Kidney epithelial cell (primary cell): ENCODE results near the gene ATL2. TPM values are rescaled to one million over a fixed set of nuclear protein-coding genes. Genes with fewer than 3 reads are reported as not detected.

Experiments
- DNase-seq: peaks from one replicate; pipeline ENCODE4 v3.0.0-alpha.2; 2010; ENCODE audit warnings: low read depth
- H3K27me3 ChIP-seq: 2 replicates; pipeline ENCODE4 v1.6.0; 2011; ENCODE audit warnings: low read length; ENCODE audit not compliant: control insufficient read depth, insufficient read depth
- H3K36me3 ChIP-seq: 2 replicates; pipeline ENCODE4 v1.5.1; 2011; ENCODE audit warnings: low read length; ENCODE audit not compliant: control insufficient read depth, insufficient read depth
- H3K4me3 ChIP-seq: 2 replicates; pipeline ENCODE4 v1.5.1; 2011; ENCODE audit warnings: low read depth, mild to moderate bottlenecking, control low read depth, low read length
- total RNA-seq: library from RNA; depleted of rRNA; stranded (reverse); fragments of >200 nt; gene quantifications from 2 replicates; pipeline ENCODE4 v1.2.3, GENCODE V29; 2015
- TF ChIP-seq, protein P1 (sequence below): IDR thresholded peaks from 2 replicates; pipeline ENCODE4 v1.5.1; 2011; ENCODE audit warnings: mild to moderate bottlenecking, moderate library complexity, low read length, control low read depth, inconsistent platforms; ENCODE audit not compliant: insufficient read depth, poor library complexity, severe bottlenecking

The ATL2 gene
- total RNA-seq, 1 donor from 2014 or later = 65.8 TPM

- Histone ChIP-seq H3K36me3 (no peaks in the 10 kb centered on the region), H3K27me3 (no peaks in the 10 kb centered on the region), H3K4me3 (no peak overlapping the region)
- DNase-seq = no peak
- TF ChIP-seq, protein P1, sequence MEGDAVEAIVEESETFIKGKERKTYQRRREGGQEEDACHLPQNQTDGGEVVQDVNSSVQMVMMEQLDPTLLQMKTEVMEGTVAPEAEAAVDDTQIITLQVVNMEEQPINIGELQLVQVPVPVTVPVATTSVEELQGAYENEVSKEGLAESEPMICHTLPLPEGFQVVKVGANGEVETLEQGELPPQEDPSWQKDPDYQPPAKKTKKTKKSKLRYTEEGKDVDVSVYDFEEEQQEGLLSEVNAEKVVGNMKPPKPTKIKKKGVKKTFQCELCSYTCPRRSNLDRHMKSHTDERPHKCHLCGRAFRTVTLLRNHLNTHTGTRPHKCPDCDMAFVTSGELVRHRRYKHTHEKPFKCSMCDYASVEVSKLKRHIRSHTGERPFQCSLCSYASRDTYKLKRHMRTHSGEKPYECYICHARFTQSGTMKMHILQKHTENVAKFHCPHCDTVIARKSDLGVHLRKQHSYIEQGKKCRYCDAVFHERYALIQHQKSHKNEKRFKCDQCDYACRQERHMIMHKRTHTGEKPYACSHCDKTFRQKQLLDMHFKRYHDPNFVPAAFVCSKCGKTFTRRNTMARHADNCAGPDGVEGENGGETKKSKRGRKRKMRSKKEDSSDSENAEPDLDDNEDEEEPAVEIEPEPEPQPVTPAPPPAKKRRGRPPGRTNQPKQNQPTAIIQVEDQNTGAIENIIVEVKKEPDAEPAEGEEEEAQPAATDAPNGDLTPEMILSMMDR = no peak
Measured at GRCh38 chr2:38296197-38296780, 80.8 kb downstream of the ATL2 start.

- Histone ChIP-seq H3K4me3 (no peak overlapping the region), H3K36me3 (no peaks in the 10 kb centered on the region), H3K27me3 (no peaks in the 10 kb centered on the region)
- TF ChIP-seq, protein P1 = no peak
- no peak for DNase-seq
Measured at GRCh38 chr2:38294597-38294996, 82.5 kb downstream of the ATL2 start.

DNA sequence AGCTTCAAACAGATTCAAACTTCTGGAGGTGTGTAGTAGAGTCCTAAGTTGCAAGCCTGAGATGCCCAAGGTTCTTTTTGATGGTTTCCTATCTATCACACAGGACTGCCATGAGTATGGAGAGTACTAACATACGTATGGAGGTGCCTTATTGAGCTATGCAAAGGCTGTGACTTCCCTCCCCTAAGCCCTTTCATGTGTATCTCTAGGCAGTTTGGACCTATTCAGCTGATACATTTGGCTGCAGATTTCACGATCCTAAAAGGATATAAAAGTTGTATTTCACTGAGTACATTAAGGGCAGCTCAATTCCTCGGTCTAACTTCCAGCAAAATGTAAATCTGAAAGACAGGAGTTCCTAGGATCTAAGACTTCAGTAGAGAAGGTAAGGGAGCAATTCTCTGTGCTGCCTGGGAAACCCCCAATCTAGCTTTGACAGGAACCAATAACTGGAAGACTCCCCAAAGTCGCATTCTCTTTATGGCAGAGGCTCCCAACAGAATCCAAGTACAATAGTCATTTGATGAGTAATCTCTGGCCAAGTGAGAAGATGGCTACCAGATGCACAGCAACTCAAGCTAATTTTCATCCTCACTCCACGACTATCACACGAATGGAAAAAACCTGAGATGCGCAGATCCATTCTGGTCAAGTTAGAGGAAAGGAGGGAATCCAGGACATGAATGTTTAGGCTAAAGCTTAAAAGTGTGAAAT, 83.8 kb downstream of the ATL2 start:
- H3K27me3 ChIP-seq = no peaks in the 10 kb centered on the region
- TF ChIP-seq, protein P1 = no peak
- no peak for DNase-seq

GRCh38 chr2:38290332-38290731, 86.7 kb downstream of the ATL2 start:
- Histone ChIP-seq H3K36me3 (no peaks in the 10 kb centered on the region), H3K27me3 (no peaks in the 10 kb centered on the region), H3K4me3 (no peak overlapping the region)
- TF ChIP-seq, protein P1 = no peak
- DNase-seq = no peak

More for the DNA sequence above, 83.8 kb downstream of the ATL2 start:
- Histone ChIP-seq H3K4me3 (no peak overlapping the region), H3K36me3 (no peaks in the 10 kb centered on the region)

GRCh38 chr2:38284971-38285370, 92.1 kb downstream of the ATL2 start:
- no peak overlapping the region for H3K4me3 ChIP-seq
- no peaks in the 10 kb centered on the region for H3K27me3 ChIP-seq
- TF ChIP-seq, protein P1 = no peak
- no peaks in the 10 kb centered on the region for H3K36me3 ChIP-seq
- DNase-seq = no peak
